ENCODE data around the gene ITGA6. TPM values are rescaled to one million over a fixed set of nuclear protein-coding genes. Genes with fewer than 3 reads are reported as not detected.

Gene ITGA6
- total RNA-seq, 2 donors from 2014 or later = 90.0 to 210 TPM

GRCh38 chr2:172488556-172488955 lies 61.2 kb downstream of the ITGA6 start:
- H3K4me1 ChIP-seq = no peaks in the 10 kb centered on the region
- no peaks in the 10 kb centered on the region for H3K27me3 ChIP-seq
- H3K4me3 ChIP-seq = no peak overlapping the region
- TF ChIP-seq CTCF (IDR thresholded peaks at IDR 0.05) = no peak
- TF ChIP-seq POLR2A (IDR thresholded peaks at IDR 0.05) = no peak
- ATAC-seq (no peak), DNase-seq (no peak)
- H3K36me3 ChIP-seq (replicated peaks in 1 of 2; ENCODE audit: insufficient read depth in 1 of 2, low read depth in 2 of 2) = peaks cover 9 to 49% of the 10 kb centered on the region in 2 donors
- WGBS, 2 donors = 93 to 94% methylated on average over 3 of the region's 3 CpGs
- H3K27ac ChIP-seq = no peak overlapping the region
- no peaks in the 10 kb centered on the region for H3K9me3 ChIP-seq
- intact Hi-C loops (cut with DNase I) = no loop called here

GRCh38 chr2:172489681-172490080 lies 62.3 kb downstream of the ITGA6 start:
- no peak for DNase-seq
- intact Hi-C loops (cut with DNase I) = no loop called here
- Histone ChIP-seq H3K27me3 (no peaks in the 10 kb centered on the region), H3K4me1 (no peaks in the 10 kb centered on the region), H3K27ac (no peak overlapping the region), H3K4me3 (no peak overlapping the region), H3K36me3 (replicated peaks in 1 of 2; ENCODE audit: insufficient read depth in 1 of 2, low read depth in 2 of 2) (peaks cover 9 to 48% of the 10 kb centered on the region in 2 donors), H3K9me3 (no peaks in the 10 kb centered on the region)
- no peak for TF ChIP-seq CTCF (IDR thresholded peaks at IDR 0.05)
- TF ChIP-seq POLR2A (IDR thresholded peaks at IDR 0.05) = no peak
- no peak for ATAC-seq

- intact Hi-C loops (cut with DNase I) = no loop called here
- ATAC-seq (no peak), DNase-seq (no peak)
- Histone ChIP-seq H3K4me3 (no peak overlapping the region), H3K4me1 (no peaks in the 10 kb centered on the region), H3K27me3 (no peaks in the 10 kb centered on the region), H3K36me3 (replicated peaks in 1 of 2; ENCODE audit: insufficient read depth in 1 of 2, low read depth in 2 of 2) (peaks cover 9 to 27% of the 10 kb centered on the region in 2 donors), H3K9me3 (no peaks in the 10 kb centered on the region), H3K27ac (no peak overlapping the region)
- TF ChIP-seq POLR2A (IDR thresholded peaks at IDR 0.05) (no peak), CTCF (IDR thresholded peaks at IDR 0.05) (no peak)
- WGBS, 2 donors = 53 to 77% methylated on average over 3 of the region's 3 CpGs
Observed at GRCh38 chr2:172496160-172496608, 68.8 kb downstream of the ITGA6 start.

GRCh38 chr2:172507199-172507598 lies 79.8 kb downstream of the ITGA6 start:
- Histone ChIP-seq H3K4me3 (no peak overlapping the region), H3K4me1 (no peaks in the 10 kb centered on the region), H3K36me3 (replicated peaks in 1 of 2; ENCODE audit: insufficient read depth in 1 of 2, low read depth in 2 of 2) (peaks cover 0 to 21% of the 10 kb centered on the region in 2 donors), H3K27me3 (no peaks in the 10 kb centered on the region), H3K9me3 (peaks cover 0 to 3% (median 0%) of the 10 kb centered on the region in 3 donors), H3K27ac (no peak overlapping the region)
- intact Hi-C loops (cut with DNase I) = no loop called here
- TF ChIP-seq CTCF (IDR thresholded peaks at IDR 0.05) (no peak), POLR2A (IDR thresholded peaks at IDR 0.05) (no peak)
- DNase-seq = no peak
- no peak for ATAC-seq
- 98% methylated on average over 4 of the region's 4 CpGs for WGBS, 2 donors

GRCh38 chr2:172510088-172510487 lies 82.7 kb downstream of the ITGA6 start:
- Histone ChIP-seq H3K4me3 (no peak overlapping the region), H3K36me3 (replicated peaks in 1 of 2; ENCODE audit: insufficient read depth in 1 of 2, low read depth in 2 of 2) (peaks cover 0 to 5% of the 10 kb centered on the region in 2 donors), H3K27me3 (no peaks in the 10 kb centered on the region), H3K4me1 (no peaks in the 10 kb centered on the region), H3K27ac (no peak overlapping the region), H3K9me3 (peaks cover 0 to 19% (median 0%) of the 10 kb centered on the region in 3 donors)
- TF ChIP-seq CTCF (IDR thresholded peaks at IDR 0.05) = no peak
- no peak for TF ChIP-seq POLR2A (IDR thresholded peaks at IDR 0.05)
- intact Hi-C loops (cut with DNase I) = no loop called here
- ATAC-seq (no peak), DNase-seq (no peak)
- WGBS, 2 donors = 75 to 85% methylated on average over 6 of the region's 6 CpGs

Data from body of pancreas (tissue), 4 donors.